Esophagus muscularis mucosa (tissue), 4 donors: Measurements from ENCODE around the gene ETNK1.

Source experiments
- CTCF ChIP-seq, 3 experiments: fragments of 200-600 bp in 2 of 3; fragments of 450-650 bp in 1 of 3; sonication (generic) in 2 of 3; IDR thresholded peaks; one replicate each; pipeline ENCODE4 v1.5.1; 2017 to 2019; ENCODE audit warnings: antibody characterized with exemption in 3 of 3, mild to moderate bottlenecking in 2 of 3, moderate library complexity in 1 of 3
- EP300 ChIP-seq: sonication (generic); formaldehyde crosslinking; IDR thresholded peaks from one replicate; pipeline ENCODE4 v1.6.1; 2017; ENCODE audit warnings: antibody characterized with exemption
- POLR2A ChIP-seq: fragments of 450-650 bp; IDR thresholded peaks from one replicate; pipeline ENCODE4 v1.6.1; 2017; ENCODE audit warnings: antibody characterized with exemption, moderate library complexity, mild to moderate bottlenecking, low read depth
- POLR2AphosphoS5 ChIP-seq, 2 donors: sonication (generic); formaldehyde crosslinking; IDR thresholded peaks; one replicate each; pipeline ENCODE4 v1.6.1; 2017; ENCODE audit warnings: antibody characterized with exemption in 2 of 2

- TF ChIP-seq CTCF (IDR thresholded peaks at IDR 0.05): no peak
- TF ChIP-seq POLR2AphosphoS5 (IDR thresholded peaks at IDR 0.05): no peak
- no peak for TF ChIP-seq POLR2A
- no peak for TF ChIP-seq EP300
Observed at GRCh38 chr12:22600181-22600580, 24.8 kb upstream of the ETNK1 start.
